IMR-90 (cell line): Measurements from ENCODE around the gene CST11. TPM values are rescaled to one million over a fixed set of nuclear protein-coding genes. Genes with fewer than 3 reads are reported as not detected.

Experiments
- ATAC-seq: fragments of 200-7000 bp; cut with Tn5 transposase; 2 replicates; pipeline ENCODE4 v1.9.1; 2020; ENCODE audit warnings: low read depth, mild to moderate bottlenecking, moderate library complexity
- BruUV-seq: library from RNA; stranded (reverse); fragments of 400-500 nt; replicated peaks from 2 replicates; lab custom pipeline; 2021; lab: Mats Ljungman, UMichigan
- CTCF ChIA-PET: fragments of 300-600 bp; formaldehyde crosslinking; extraction: SDS; loops from one replicate; lab custom pipeline; 2021; ENCODE audit warnings: antibody characterized with exemption; lab: Yijun Ruan, JAX
- POLR2A ChIA-PET: fragments of 300-600 bp; sonication (Branson Sonifier 250); formaldehyde crosslinking; loops from one replicate; lab custom pipeline; 2022; ENCODE audit warnings: antibody characterized with exemption; ENCODE audit not compliant: unreplicated experiment; lab: Charles Lee
- DNase-seq: peaks from one replicate; pipeline ENCODE4 v3.0.0; 2013
- H2AFZ ChIP-seq: replicated peaks from 2 replicates; pipeline ENCODE3; 2013; ENCODE audit warnings: low read length, mild to moderate bottlenecking; ENCODE audit not compliant: poor library complexity
- H2AK5ac ChIP-seq: 2 replicates; pipeline ENCODE4 v1.6.1; 2013; ENCODE audit warnings: low read depth, low read length, inconsistent platforms
- H2AK9ac ChIP-seq: replicated peaks from 2 replicates; pipeline ENCODE3; 2013; ENCODE audit warnings: mild to moderate bottlenecking, low read depth, low read length, moderate library complexity; ENCODE audit not compliant: poor library complexity
- H2BK120ac ChIP-seq: 2 replicates; pipeline ENCODE4 v1.6.1; 2013; ENCODE audit warnings: low read depth, low read length, inconsistent platforms
- H2BK15ac ChIP-seq: 3 replicates; pipeline ENCODE4 v1.6.1; 2013; ENCODE audit warnings: low read depth, low read length, inconsistent platforms
- H2BK20ac ChIP-seq: 2 replicates; pipeline ENCODE4 v1.6.1; 2013; ENCODE audit warnings: low read depth, mild to moderate bottlenecking, inconsistent platforms, low read length, moderate library complexity
- H2BK5ac ChIP-seq: 2 replicates; pipeline ENCODE4 v1.6.1; 2013; ENCODE audit warnings: mild to moderate bottlenecking, low read depth, low read length, inconsistent platforms; ENCODE audit not compliant: poor library complexity, severe bottlenecking
- H3K14ac ChIP-seq: replicated peaks from 2 replicates; pipeline ENCODE4 v1.6.1; 2013; ENCODE audit warnings: low read depth, low read length, inconsistent platforms
- H3K18ac ChIP-seq: 2 replicates; pipeline ENCODE4 v1.6.1; 2013; ENCODE audit warnings: low read depth, low read length, control low read depth
- H3K23ac ChIP-seq: 2 replicates; pipeline ENCODE4 v1.6.1; 2013; ENCODE audit warnings: low read depth, low read length, inconsistent platforms
- H3K27ac ChIP-seq: 2 replicates; pipeline ENCODE4 v1.5.1; 2013; ENCODE audit warnings: mild to moderate bottlenecking, control low read depth, low read length; ENCODE audit not compliant: insufficient read depth
- H3K27me3 ChIP-seq: 2 replicates; pipeline ENCODE4 v1.6.1; 2013; ENCODE audit warnings: low read length; ENCODE audit not compliant: control insufficient read depth, insufficient read depth
- H3K36me3 ChIP-seq: 2 replicates; pipeline ENCODE4 v1.6.1; 2013; ENCODE audit warnings: low read length, mixed read lengths; ENCODE audit not compliant: control insufficient read depth, insufficient read depth
- H3K4ac ChIP-seq: 2 replicates; pipeline ENCODE4 v1.6.1; 2013; ENCODE audit warnings: low read depth, low read length, inconsistent platforms
- H3K4me1 ChIP-seq: 2 replicates; pipeline ENCODE4 v1.6.1; 2013; ENCODE audit warnings: low read length, mixed read lengths; ENCODE audit not compliant: control insufficient read depth, insufficient read depth
- H3K4me2 ChIP-seq: 2 replicates; pipeline ENCODE4 v1.6.1; 2013; ENCODE audit warnings: low read depth, mild to moderate bottlenecking, control low read depth, low read length, moderate library complexity
- H3K4me3 ChIP-seq: 2 replicates; pipeline ENCODE4 v1.5.1; 2013; ENCODE audit warnings: low read depth, mild to moderate bottlenecking, control low read depth, low read length, moderate library complexity; ENCODE audit not compliant: insufficient read depth
- H3K56ac ChIP-seq: 2 replicates; pipeline ENCODE4 v1.6.1; 2013; ENCODE audit warnings: low read length, inconsistent platforms; ENCODE audit not compliant: insufficient read depth; ENCODE audit errors: extremely low read depth
- H3K79me1 ChIP-seq, 2 experiments: 2 replicates each; pipeline ENCODE4 v1.6.1; 2013; ENCODE audit warnings: low read length in 2 of 2, inconsistent platforms in 1 of 2, low read depth in 1 of 2
- H3K9ac ChIP-seq: 2 replicates; pipeline ENCODE4 v1.6.1; 2013; ENCODE audit warnings: low read depth, low read length, control low read depth
- H3K9me1 ChIP-seq: 2 replicates; pipeline ENCODE4 v1.6.1; 2013; ENCODE audit warnings: low read length, inconsistent platforms; ENCODE audit not compliant: insufficient read depth
- H3K9me3 ChIP-seq: 2 replicates; pipeline ENCODE4 v1.6.1; 2013; ENCODE audit warnings: low read length; ENCODE audit not compliant: control insufficient read depth, insufficient read depth
- H4K20me1 ChIP-seq: 2 replicates; pipeline ENCODE4 v1.6.1; 2013; ENCODE audit warnings: low read length, inconsistent platforms; ENCODE audit not compliant: insufficient read depth
- H4K5ac ChIP-seq: 2 replicates; pipeline ENCODE4 v1.6.1; 2013; ENCODE audit warnings: mild to moderate bottlenecking, low read depth, low read length, control low read depth
- H4K8ac ChIP-seq, 2 experiments: 2 replicates each; pipeline ENCODE4 v1.6.1; 2013; ENCODE audit warnings: low read depth in 2 of 2, low read length in 2 of 2, control low read depth in 1 of 2, inconsistent platforms in 1 of 2
- H4K91ac ChIP-seq: 2 replicates; pipeline ENCODE4 v1.6.1; 2013; ENCODE audit warnings: low read depth, low read length, inconsistent platforms; ENCODE audit not compliant: insufficient read depth
- BHLHE40 ChIP-seq: fragments of 150-350 bp; IDR thresholded peaks from 2 replicates; pipeline ENCODE4 v1.6.1; 2016; ENCODE audit warnings: mild to moderate bottlenecking, low read depth, low read length
- CEBPB ChIP-seq: IDR thresholded peaks from 2 replicates; pipeline ENCODE4 v1.6.1; 2012; ENCODE audit warnings: low read depth, low read length, improper control_type of control experiment
- CHD1 ChIP-seq: IDR thresholded peaks from 2 replicates; pipeline ENCODE4 v1.6.1; 2012; ENCODE audit warnings: low read depth, low read length, improper control_type of control experiment
- MAFK ChIP-seq: IDR thresholded peaks from 2 replicates; pipeline ENCODE4 v1.6.1; 2012; ENCODE audit warnings: low read depth, low read length, improper control_type of control experiment
- MAZ ChIP-seq: IDR thresholded peaks from 2 replicates; pipeline ENCODE4 v1.6.1; 2012; ENCODE audit warnings: low read depth, mild to moderate bottlenecking, low read length, improper control_type of control experiment, moderate library complexity, borderline replicate concordance
- MXI1 ChIP-seq: IDR thresholded peaks from 2 replicates; pipeline ENCODE4 v1.6.1; 2012; ENCODE audit warnings: low read depth, mild to moderate bottlenecking, low read length, moderate library complexity, borderline replicate concordance
- NFE2L2 ChIP-seq: fragments of 150-350 bp; IDR thresholded peaks from 2 replicates; pipeline ENCODE4 v1.6.1; 2016; ENCODE audit warnings: low read depth, mild to moderate bottlenecking, low read length
- POLR2A ChIP-seq: IDR thresholded peaks from 2 replicates; pipeline ENCODE4 v1.6.1; 2012; ENCODE audit warnings: mild to moderate bottlenecking, low read depth, low read length
- RFX5 ChIP-seq: IDR thresholded peaks from 2 replicates; pipeline ENCODE4 v1.8.0; 2012; ENCODE audit warnings: low read depth, mild to moderate bottlenecking, low read length, moderate library complexity
- SMC3 ChIP-seq: fragments of 150-350 bp; IDR thresholded peaks from 2 replicates; pipeline ENCODE4 v1.6.1; 2016; ENCODE audit warnings: low read depth, mild to moderate bottlenecking, antibody characterized with exemption, low read length, moderate library complexity
- WGBS, 2 experiments: methylation state at CpG; one replicate each; pipeline versions ENCODE4 v1.1.5 to v1.1.7; 2013; ENCODE audit warnings: missing lambda C conversion rate in 2 of 2; ENCODE audit not compliant: insufficient read length in 1 of 2; ENCODE audit errors: extremely low coverage in 2 of 2; 5-methylcytosine and 5-hydroxymethylcytosine counted together
- dilution Hi-C: fragments of 300-500 bp; cut with HindIII; formaldehyde crosslinking; loops from one replicate; pipeline ENCODE4 v1.14.3; 2018; ENCODE audit warnings: low sequenced_read_pairs; ENCODE audit not compliant: unreplicated experiment
- in situ Hi-C: fragments of 300-500 bp; cut with MboI; formaldehyde crosslinking; loops from 3 replicates; pipeline ENCODE4 v1.14.3; 2019; ENCODE audit warnings: low sequenced_read_pairs, inconsistent platforms, mixed read lengths
- intact Hi-C: fragments of 100-400 bp; cut with micrococcal nuclease; formaldehyde crosslinking; loops from 2 replicates; pipeline ENCODE4 v1.10.0; 2022
- polyA plus RNA-seq, 3 experiments: library from polyadenylated mRNA; depleted of rRNA; stranded (reverse); fragments of >200 nt; gene quantifications; 2 replicates each; pipeline ENCODE4 v1.2.3, GENCODE V29; 2012; ENCODE audit warnings: low replicate concordance in 1 of 3
- total RNA-seq: library from RNA; depleted of rRNA; stranded (reverse); fragments of >200 nt; gene quantifications from 2 replicates; pipeline ENCODE4 v1.2.3, GENCODE V29; 2012
- TF ChIP-seq, protein P1 (sequence below): fragments of 150-350 bp; IDR thresholded peaks from 2 replicates; pipeline ENCODE4 v1.6.1; 2017; ENCODE audit warnings: mild to moderate bottlenecking, antibody characterized with exemption, low read length, low read depth
- TF ChIP-seq, protein P2 (sequence below): conservative IDR thresholded peaks from 2 replicates; pipeline ENCODE4 v1.5.1; 2012; ENCODE audit warnings: mild to moderate bottlenecking, low read depth, low read length, improper control_type of control experiment
- TF ChIP-seq, protein P3 (sequence below): fragments of 150-350 bp; IDR thresholded peaks from 2 replicates; pipeline ENCODE4 v1.6.1; 2016; ENCODE audit warnings: low read depth, mild to moderate bottlenecking, low read length, moderate library complexity, borderline replicate concordance

The CST11 gene
- total and polyA plus RNA-seq, 2 of the 4 experiments (the other 2 are of a cell fraction): not detected

DNA sequence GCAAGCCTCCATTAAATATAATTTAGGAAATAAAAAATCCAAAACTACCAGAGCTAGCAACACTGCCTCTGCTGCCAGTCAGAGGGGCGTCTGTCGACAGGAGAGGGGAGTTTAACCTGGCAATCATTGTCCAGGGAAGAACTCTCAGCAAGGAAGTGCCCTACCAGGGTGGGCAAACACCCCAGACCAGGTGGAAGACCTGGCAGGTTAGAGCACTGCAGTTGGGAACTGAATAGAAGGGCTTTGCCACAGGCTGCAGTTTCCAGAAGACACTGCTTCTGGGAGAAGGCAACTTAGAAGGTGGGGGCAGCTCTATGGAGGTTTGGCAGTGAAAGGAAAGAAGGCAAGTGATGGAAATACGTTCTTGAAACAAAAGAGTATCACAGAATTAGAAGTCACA lies 42.9 kb downstream of the CST11 start:
- H3K56ac ChIP-seq: no peak overlapping the region
- H3K27ac ChIP-seq: no peak overlapping the region
- in situ Hi-C loops: no loop called here
- WGBS, 2 experiments: 100% methylated on average over 2 of the region's 3 CpGs; no CpG with 5 or more reads in 1 of the 2 experiments
- no peak overlapping the region for H2BK120ac ChIP-seq
- no peak overlapping the region for H3K9ac ChIP-seq
- H3K23ac ChIP-seq: no peak overlapping the region
- H2AFZ ChIP-seq: no peak overlapping the region
- H3K36me3 ChIP-seq: no peaks in the 10 kb centered on the region
- ChIA-PET CTCF (no interaction called here), POLR2A (no interaction called here)
- H3K14ac ChIP-seq: no peak overlapping the region
- H3K4me1 ChIP-seq: peaks cover 7% of the 10 kb centered on the region
- H4K8ac ChIP-seq: no peak overlapping the region
- TF ChIP-seq BHLHE40 (no peak), POLR2A (no peak), MAFK (no peak), RFX5 (no peak), MXI1 (no peak), MAZ (no peak), CHD1 (no peak), NFE2L2 (no peak), CEBPB (no peak), SMC3 (no peak)
- TF ChIP-seq, protein P1, sequence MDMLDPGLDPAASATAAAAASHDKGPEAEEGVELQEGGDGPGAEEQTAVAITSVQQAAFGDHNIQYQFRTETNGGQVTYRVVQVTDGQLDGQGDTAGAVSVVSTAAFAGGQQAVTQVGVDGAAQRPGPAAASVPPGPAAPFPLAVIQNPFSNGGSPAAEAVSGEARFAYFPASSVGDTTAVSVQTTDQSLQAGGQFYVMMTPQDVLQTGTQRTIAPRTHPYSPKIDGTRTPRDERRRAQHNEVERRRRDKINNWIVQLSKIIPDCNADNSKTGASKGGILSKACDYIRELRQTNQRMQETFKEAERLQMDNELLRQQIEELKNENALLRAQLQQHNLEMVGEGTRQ: no peak
- TF ChIP-seq, protein P2, sequence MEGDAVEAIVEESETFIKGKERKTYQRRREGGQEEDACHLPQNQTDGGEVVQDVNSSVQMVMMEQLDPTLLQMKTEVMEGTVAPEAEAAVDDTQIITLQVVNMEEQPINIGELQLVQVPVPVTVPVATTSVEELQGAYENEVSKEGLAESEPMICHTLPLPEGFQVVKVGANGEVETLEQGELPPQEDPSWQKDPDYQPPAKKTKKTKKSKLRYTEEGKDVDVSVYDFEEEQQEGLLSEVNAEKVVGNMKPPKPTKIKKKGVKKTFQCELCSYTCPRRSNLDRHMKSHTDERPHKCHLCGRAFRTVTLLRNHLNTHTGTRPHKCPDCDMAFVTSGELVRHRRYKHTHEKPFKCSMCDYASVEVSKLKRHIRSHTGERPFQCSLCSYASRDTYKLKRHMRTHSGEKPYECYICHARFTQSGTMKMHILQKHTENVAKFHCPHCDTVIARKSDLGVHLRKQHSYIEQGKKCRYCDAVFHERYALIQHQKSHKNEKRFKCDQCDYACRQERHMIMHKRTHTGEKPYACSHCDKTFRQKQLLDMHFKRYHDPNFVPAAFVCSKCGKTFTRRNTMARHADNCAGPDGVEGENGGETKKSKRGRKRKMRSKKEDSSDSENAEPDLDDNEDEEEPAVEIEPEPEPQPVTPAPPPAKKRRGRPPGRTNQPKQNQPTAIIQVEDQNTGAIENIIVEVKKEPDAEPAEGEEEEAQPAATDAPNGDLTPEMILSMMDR: no peak
- TF ChIP-seq, protein P3, sequence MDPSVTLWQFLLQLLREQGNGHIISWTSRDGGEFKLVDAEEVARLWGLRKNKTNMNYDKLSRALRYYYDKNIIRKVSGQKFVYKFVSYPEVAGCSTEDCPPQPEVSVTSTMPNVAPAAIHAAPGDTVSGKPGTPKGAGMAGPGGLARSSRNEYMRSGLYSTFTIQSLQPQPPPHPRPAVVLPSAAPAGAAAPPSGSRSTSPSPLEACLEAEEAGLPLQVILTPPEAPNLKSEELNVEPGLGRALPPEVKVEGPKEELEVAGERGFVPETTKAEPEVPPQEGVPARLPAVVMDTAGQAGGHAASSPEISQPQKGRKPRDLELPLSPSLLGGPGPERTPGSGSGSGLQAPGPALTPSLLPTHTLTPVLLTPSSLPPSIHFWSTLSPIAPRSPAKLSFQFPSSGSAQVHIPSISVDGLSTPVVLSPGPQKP: no peak
- intact Hi-C loops: no loop called here
- no peak overlapping the region for H3K4ac ChIP-seq
- DNase-seq (no peak), ATAC-seq (no peak)
- H2BK20ac ChIP-seq: no peak overlapping the region
- no peak overlapping the region for H2BK15ac ChIP-seq
- H2BK5ac ChIP-seq: no peak overlapping the region
- H2AK5ac ChIP-seq: no peak overlapping the region
- BruUV-seq: no TSS peak
- no peak overlapping the region for H3K4me2 ChIP-seq
- H3K4me3 ChIP-seq: no peak overlapping the region
- no peaks in the 10 kb centered on the region for H3K9me3 ChIP-seq
- no peak overlapping the region for H2AK9ac ChIP-seq
- dilution Hi-C loops: no loop called here
- peaks cover 40% of the 10 kb centered on the region for H4K20me1 ChIP-seq
- no peak overlapping the region for H3K18ac ChIP-seq
- H3K79me1 ChIP-seq: peaks cover 24 to 67% of the 10 kb centered on the region in 2 experiments
- no peaks in the 10 kb centered on the region for H3K27me3 ChIP-seq
- H4K91ac ChIP-seq: no peak overlapping the region
- H4K5ac ChIP-seq: no peak overlapping the region
- peaks cover 6% of the 10 kb centered on the region; the same call in 1 of the 2 replicates for H3K9me1 ChIP-seq
